ENCODE measurements around the gene KRTAP5-5. TPM values are rescaled to one million over a fixed set of nuclear protein-coding genes. Genes with fewer than 3 reads are reported as not detected.

The KRTAP5-5 gene
- total and polyA plus RNA-seq, 2 donors from 2014 or later: not detected

- intact Hi-C loops (cut with DNase I): no loop called here
- Histone ChIP-seq H3K27me3 (ENCODE audit: control insufficient read depth, insufficient read depth, low read length) (no peaks in the 10 kb centered on the region), H3K9me3 (ENCODE audit: control insufficient read depth in 2 of 3, insufficient read depth in 1 of 3, low read length in 3 of 3) (no peaks in the 10 kb centered on the region), H3K4me1 (ENCODE audit: control insufficient read depth in 2 of 3, insufficient read depth in 2 of 3, low read depth in 1 of 3, low read length in 3 of 3) (no peaks in the 10 kb centered on the region), H3K4me3 (ENCODE audit: low read length in 3 of 3) (no peak overlapping the region), H3K36me3 (ENCODE audit: control insufficient read depth in 2 of 3, insufficient read depth in 3 of 3, low read length in 3 of 3) (no peaks in the 10 kb centered on the region), H3K9ac (ENCODE audit: low read length in 3 of 3) (no peak overlapping the region), H3K27ac (ENCODE audit: low read depth in 2 of 2, low read length in 2 of 2) (no peak overlapping the region)
- no peak for TF ChIP-seq CTCF (IDR thresholded peaks at IDR 0.05; ENCODE audit: borderline replicate concordance, extremely low read depth, insufficient read depth)
- FAIRE-seq (no peak), DNase-seq (peak in 1 of 5 donors; percentile 64)
Observed at GRCh38 chr11:1638344-1638743, 8.8 kb downstream of the KRTAP5-5 start.

- no peak overlapping the region for H3K9ac ChIP-seq (ENCODE audit: low read length in 3 of 3)
- H3K4me1 ChIP-seq (ENCODE audit: control insufficient read depth in 2 of 3, insufficient read depth in 2 of 3, low read depth in 1 of 3, low read length in 3 of 3): no peaks in the 10 kb centered on the region
- peak in 2 of 5 donors; percentile 51 to 61 for DNase-seq
- TF ChIP-seq CTCF (IDR thresholded peaks at IDR 0.05; ENCODE audit: borderline replicate concordance, extremely low read depth, insufficient read depth): no peak
- FAIRE-seq: no peak
- no peak overlapping the region for H3K27ac ChIP-seq (ENCODE audit: low read depth in 2 of 2, low read length in 2 of 2)
- H3K4me3 ChIP-seq (ENCODE audit: low read length in 3 of 3): no peak overlapping the region
- H3K36me3 ChIP-seq (ENCODE audit: control insufficient read depth in 2 of 3, insufficient read depth in 3 of 3, low read length in 3 of 3): no peaks in the 10 kb centered on the region
- H3K27me3 ChIP-seq (ENCODE audit: control insufficient read depth, insufficient read depth, low read length): no peaks in the 10 kb centered on the region
- intact Hi-C loops (cut with DNase I): no loop called here
- no peaks in the 10 kb centered on the region for H3K9me3 ChIP-seq (ENCODE audit: control insufficient read depth in 2 of 3, insufficient read depth in 1 of 3, low read length in 3 of 3)
Observed at GRCh38 chr11:1639102-1639620, 9.6 kb downstream of the KRTAP5-5 start.

GRCh38 chr11:1639666-1640065 lies 10.1 kb downstream of the KRTAP5-5 start:
- Histone ChIP-seq H3K9me3 (ENCODE audit: control insufficient read depth in 2 of 3, insufficient read depth in 1 of 3, low read length in 3 of 3) (no peaks in the 10 kb centered on the region), H3K27ac (ENCODE audit: low read depth in 2 of 2, low read length in 2 of 2) (no peak overlapping the region), H3K9ac (ENCODE audit: low read length in 3 of 3) (no peak overlapping the region), H3K36me3 (ENCODE audit: control insufficient read depth in 2 of 3, insufficient read depth in 3 of 3, low read length in 3 of 3) (no peaks in the 10 kb centered on the region), H3K27me3 (ENCODE audit: control insufficient read depth, insufficient read depth, low read length) (no peaks in the 10 kb centered on the region), H3K4me1 (ENCODE audit: control insufficient read depth in 2 of 3, insufficient read depth in 2 of 3, low read depth in 1 of 3, low read length in 3 of 3) (no peaks in the 10 kb centered on the region), H3K4me3 (ENCODE audit: low read length in 3 of 3) (no peak overlapping the region)
- DNase-seq (peak in 1 of 5 donors; percentile 52), FAIRE-seq (no peak)
- no peak for TF ChIP-seq CTCF (IDR thresholded peaks at IDR 0.05; ENCODE audit: borderline replicate concordance, extremely low read depth, insufficient read depth)
- intact Hi-C loops (cut with DNase I): no loop called here

All from kidney (tissue), 14 donors.